ENCODE results near the gene OR1I1.

DNA sequence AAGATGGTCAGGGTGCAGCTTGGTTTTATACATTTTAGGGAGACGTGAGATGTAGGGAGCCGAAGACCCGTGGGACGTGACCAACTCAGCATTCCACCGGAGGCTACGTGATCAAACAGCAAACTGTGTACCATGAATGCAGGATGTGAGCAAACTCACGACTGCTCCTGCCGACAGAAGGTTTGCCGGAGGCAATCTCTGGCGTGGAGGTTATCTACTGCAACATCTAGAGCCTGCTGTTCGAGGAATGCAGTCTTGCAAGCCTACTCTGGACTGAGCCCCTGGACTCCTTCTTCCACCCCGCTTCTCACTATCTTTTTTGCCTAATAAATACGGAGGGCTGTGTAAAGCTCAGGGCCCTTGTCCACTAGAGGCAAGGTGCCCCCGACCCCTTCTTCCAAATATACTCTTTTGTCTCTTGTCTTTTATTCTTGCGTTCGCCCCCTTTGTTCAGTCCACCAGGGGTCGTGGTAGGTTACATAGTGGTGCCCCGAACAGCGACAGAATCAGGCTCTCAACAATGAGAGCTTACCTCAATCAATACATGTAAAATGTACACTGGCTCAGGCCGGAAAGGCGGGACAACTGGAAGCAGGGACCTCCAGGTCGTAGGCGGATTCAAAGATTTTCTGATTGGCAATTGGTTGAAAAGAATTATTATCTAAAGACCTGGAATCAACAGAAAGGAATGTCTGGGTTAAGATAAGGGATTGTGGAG is 8.9 kb upstream of the OR1I1 start:
- TF ChIP-seq POLR2A (IDR thresholded peaks at IDR 0.05; ENCODE audit: low read length) (no peak), GATA1 (IDR thresholded peaks at IDR 0.05; ENCODE audit: low read depth, low read length) (no peak)

Data from erythroblast (primary cell).